LNCAP (cell line): ENCODE measurements around the gene STX2.

Experiments used
- CTCF ChIP-seq: fragments of 450-650 bp; IDR thresholded peaks from 2 replicates; pipeline ENCODE4 v1.5.1; 2017; ENCODE audit warnings: mild to moderate bottlenecking

The STX2 gene

GRCh38 chr12:130859161-130859560 is 20.1 kb upstream of the STX2 start:
- TF ChIP-seq CTCF = no peak

- TF ChIP-seq CTCF = no peak
These were observed 19.0 kb upstream of the STX2 start for GRCh38 chr12:130858084-130858483.

GRCh38 chr12:130856088-130856487 is 17.0 kb upstream of the STX2 start:
- TF ChIP-seq CTCF = no peak

GRCh38 chr12:130850418-130851021 is 11.5 kb upstream of the STX2 start:
- TF ChIP-seq CTCF = no peak

- no peak for TF ChIP-seq CTCF
These were observed 10.7 kb upstream of the STX2 start for GRCh38 chr12:130849561-130850417.

- no peak for TF ChIP-seq CTCF
These were observed 8.1 kb upstream of the STX2 start for GRCh38 chr12:130847112-130847511.

GRCh38 chr12:130846369-130846768 is 7.3 kb upstream of the STX2 start:
- TF ChIP-seq CTCF = no peak
